ENCODE data around the gene ZBTB49. TPM values are rescaled to one million over a fixed set of nuclear protein-coding genes. Genes with fewer than 3 reads are reported as not detected.

The ZBTB49 gene
- total and polyA plus RNA-seq, 2 of the 13 experiments (the other 11 are each of a cell fraction or from before 2014, with no cell fraction given) = 3.3 to 4.3 TPM

- peak; percentile 29; the same call in 1 of the 2 replicates for TF ChIP-seq ZFP91 (CRISPR knock-in tag; IDR thresholded peaks at IDR 0.05; ENCODE audit: borderline replicate concordance)
- no peak for TF ChIP-seq MATR3 (CRISPR knock-in tag; IDR thresholded peaks at IDR 0.05)
These were observed 29.8 kb upstream of the ZBTB49 start (continued) for GRCh38 chr4:4260185-4260751.

- CTCF ChIA-PET (ENCODE audit: low intra/inter-chr PET ratio, low total read pairs) = no interaction called here
- H3K4me3 ChIP-seq (replicated peaks in 1 of 3; ENCODE audit: insufficient read depth in 1 of 3, low read depth in 2 of 3, low read length in 3 of 3) = no peak overlapping the region
These were observed 22.1 kb upstream of the ZBTB49 start for GRCh38 chr4:4267981-4268380.

GRCh38 chr4:4268776-4269175, 21.3 kb upstream of the ZBTB49 start:
- no peak overlapping the region for H3K4me2 ChIP-seq (ENCODE audit: low read depth, low read length)
- ATAC-seq (no peak), DNase-seq (ENCODE audit: low spot score) (no peak), FAIRE-seq (no peak)
- TF ChIP-seq ZNF616 (CRISPR knock-in tag; IDR thresholded peaks at IDR 0.05; ENCODE audit: low read depth) (no peak), SMAD3 (CRISPR knock-in tag; IDR thresholded peaks at IDR 0.05) (no peak)
- H3K9me3 ChIP-seq (ENCODE audit: low read length) = no peaks in the 10 kb centered on the region
- no peaks in the 10 kb centered on the region for H3K4me1 ChIP-seq (ENCODE audit: insufficient read depth, low read length)
- H3K9ac ChIP-seq (ENCODE audit: insufficient read depth, low read depth, low read length) = no peak overlapping the region
- H2AFZ ChIP-seq (ENCODE audit: low read length) = no peak overlapping the region
- in situ Hi-C loops (cut with HindIII; ENCODE audit: extremely low pct_ligation_motif_present, low pct_unique_long_range_greater_than_20kb) = no loop called here
- no peak overlapping the region for H3K27ac ChIP-seq (ENCODE audit: extremely low read length, insufficient read depth, low read length)
- H4K20me1 ChIP-seq (ENCODE audit: insufficient read depth, low read length) = no peaks in the 10 kb centered on the region
- intact Hi-C loops (cut with micrococcal nuclease; ENCODE audit: unreplicated experiment) = no loop called here
- WGBS (ENCODE audit: low lambda C conversion rate) = 83% methylated on average over 1 of the region's 1 CpG
- H3K27me3 ChIP-seq (ENCODE audit: control insufficient read depth in 1 of 2, insufficient read depth in 2 of 2, low read length in 2 of 2) = no peaks in the 10 kb centered on the region
- BruUV-seq (replicated peaks) = no TSS peak
- peaks cover 23 to 47% of the 10 kb centered on the region in 2 experiments; a peak in 4 of 5 replicates for H3K36me3 ChIP-seq (replicated peaks in 1 of 2; ENCODE audit: control insufficient read depth in 1 of 2, insufficient read depth in 2 of 2, low read length in 2 of 2)
- CTCF ChIA-PET (ENCODE audit: low intra/inter-chr PET ratio, low total read pairs) = no interaction called here
- H3K79me2 ChIP-seq (ENCODE audit: insufficient read depth, low read length) = no peaks in the 10 kb centered on the region
- H3K4me3 ChIP-seq (replicated peaks in 1 of 3; ENCODE audit: insufficient read depth in 1 of 3, low read depth in 2 of 3, low read length in 3 of 3) = no peak overlapping the region
- POLR2A ChIA-PET = no interaction called here

More at GRCh38 chr4:4267981-4268380, 22.1 kb upstream of the ZBTB49 start:
- no peaks in the 10 kb centered on the region for H3K9me3 ChIP-seq (ENCODE audit: low read length)
- ATAC-seq (no peak), DNase-seq (ENCODE audit: low spot score) (no peak), FAIRE-seq (no peak)
- BruUV-seq (replicated peaks) = no TSS peak
- H3K27me3 ChIP-seq (ENCODE audit: control insufficient read depth in 1 of 2, insufficient read depth in 2 of 2, low read length in 2 of 2) = no peaks in the 10 kb centered on the region
- H3K79me2 ChIP-seq (ENCODE audit: insufficient read depth, low read length) = no peaks in the 10 kb centered on the region
- H3K4me1 ChIP-seq (ENCODE audit: insufficient read depth, low read length) = no peaks in the 10 kb centered on the region
- intact Hi-C loops (cut with micrococcal nuclease; ENCODE audit: unreplicated experiment) = no loop called here
- H3K9ac ChIP-seq (ENCODE audit: insufficient read depth, low read depth, low read length) = no peak overlapping the region
- peaks cover 22 to 39% of the 10 kb centered on the region in 2 experiments; a peak in 4 of 5 replicates for H3K36me3 ChIP-seq (replicated peaks in 1 of 2; ENCODE audit: control insufficient read depth in 1 of 2, insufficient read depth in 2 of 2, low read length in 2 of 2)
- POLR2A ChIA-PET = interaction anchor here (1.7 kb wide), 1 partner anchor 19 kb away, joined by 6 read pairs; the partner anchor contains the start of gene TMEM128
- 96% methylated on average over 5 of the region's 5 CpGs for WGBS (ENCODE audit: low lambda C conversion rate)
- TF ChIP-seq ZBTB1 (CRISPR knock-in tag; IDR thresholded peaks at IDR 0.05; ENCODE audit: borderline replicate concordance) (no peak), ZNF510 (CRISPR knock-in tag; IDR thresholded peaks at IDR 0.05; ENCODE audit: low read depth) (no peak), RBM22 (optimal IDR thresholded peaks at IDR 0.05; ENCODE audit: low read length) (no peak), ZSCAN20 (CRISPR knock-in tag; IDR thresholded peaks at IDR 0.05; ENCODE audit: borderline replicate concordance) (no peak)
- H3K27ac ChIP-seq (ENCODE audit: extremely low read length, insufficient read depth, low read length) = no peak overlapping the region
- H2AFZ ChIP-seq (ENCODE audit: low read length) = no peak overlapping the region
- no peaks in the 10 kb centered on the region for H4K20me1 ChIP-seq (ENCODE audit: insufficient read depth, low read length)
- no peak overlapping the region for H3K4me2 ChIP-seq (ENCODE audit: low read depth, low read length)
- in situ Hi-C loops (cut with HindIII; ENCODE audit: extremely low pct_ligation_motif_present, low pct_unique_long_range_greater_than_20kb) = no loop called here
